Left renal pelvis (tissue), 4 donors: ENCODE data around the gene DMGDH. TPM values are rescaled to one million over a fixed set of nuclear protein-coding genes. Genes with fewer than 3 reads are reported as not detected.

Source experiments
- DNase-seq, 4 donors: peaks; one replicate each; pipeline ENCODE4 v3.0.0-alpha.2; 2013; ENCODE audit warnings: low read depth in 4 of 4, low spot score in 3 of 4
- polyA plus RNA-seq, 4 donors: library from polyadenylated mRNA; unstranded; fragments of 120-200 nt; gene quantifications; one replicate each; pipeline ENCODE4 v1.2.1, GENCODE V29; 2013; ENCODE audit not compliant: insufficient read length in 4 of 4

DMGDH gene
- polyA plus RNA-seq: 10 to 100 TPM in 3 of 4 donors, 1 to 10 TPM in 1; 3.5 to 22.2 (median 17.5) TPM

GRCh38 chr5:79069488-79070349 is at the start of gene DMGDH, which contains the start of gene BHMT2:
TSS of gene DMGDH (minus strand) at chr5:79069674. CDS start at chr5:79069620, 54 bp downstream.
TSS of gene BHMT2 (plus strand) at chr5:79069767. CDS start at chr5:79069783, 16 bp downstream.
- DNase-seq: peak in 1 of 4 donors; percentile 28

GRCh38 chr5:79112703-79113058 is 43.2 kb upstream of the DMGDH start:
- DNase-seq: no peak

- DNase-seq: no peak
These were observed 42.7 kb upstream of the DMGDH start for GRCh38 chr5:79111960-79112702.

- no peak for DNase-seq
These were observed 42.0 kb upstream of the DMGDH start, which contains the start of gene BHMT for GRCh38 chr5:79111387-79111959. TSS of gene BHMT (plus strand) at chr5:79111809. CDS start at chr5:79111886, 77 bp downstream.

- DNase-seq: no peak
These were observed 40.3 kb upstream of the DMGDH start for GRCh38 chr5:79109527-79110492.

GRCh38 chr5:79108792-79109191 is 39.3 kb upstream of the DMGDH start:
- no peak for DNase-seq

GRCh38 chr5:79108086-79108485 is 38.6 kb upstream of the DMGDH start:
- DNase-seq: no peak

- no peak for DNase-seq
These were observed 37.7 kb upstream of the DMGDH start for GRCh38 chr5:79107020-79107796.

GRCh38 chr5:79105868-79106267 is 36.4 kb upstream of the DMGDH start:
- DNase-seq: no peak

- DNase-seq: no peak
These were observed 24.3 kb upstream of the DMGDH start for GRCh38 chr5:79093762-79094161.

GRCh38 chr5:79091064-79091463 is 21.6 kb upstream of the DMGDH start:
- no peak for DNase-seq

GRCh38 chr5:79088507-79088906 is 19.0 kb upstream of the DMGDH start:
- DNase-seq: no peak

GRCh38 chr5:79086116-79086515 is 16.6 kb upstream of the DMGDH start:
- no peak for DNase-seq

GRCh38 chr5:79081779-79082178 is 12.3 kb upstream of the DMGDH start:
- no peak for DNase-seq

- no peak for DNase-seq
These were observed 11.3 kb upstream of the DMGDH start for GRCh38 chr5:79080804-79081203.

GRCh38 chr5:79077680-79078365 is 8.3 kb upstream of the DMGDH start:
- DNase-seq: no peak

- DNase-seq: no peak
These were observed 7.3 kb upstream of the DMGDH start for GRCh38 chr5:79076819-79077218.

- DNase-seq: no peak
These were observed 6.4 kb upstream of the DMGDH start for GRCh38 chr5:79075646-79076426.
